Measurements from ENCODE around the gene CORO1C. TPM values are rescaled to one million over a fixed set of nuclear protein-coding genes. Genes with fewer than 3 reads are reported as not detected.

Gene CORO1C
- total and polyA plus RNA-seq, 2 donors (not counting 3 experiments of a cell fraction or from before 2014, with no cell fraction given) = 150 to 240 TPM

- Histone ChIP-seq H3K4me1 (ENCODE audit: control insufficient read depth, extremely low read depth, insufficient read depth, low read length) (peaks cover 3% of the 10 kb centered on the region), H3K9me3 (replicated peaks; ENCODE audit: control insufficient read depth, insufficient read depth, low read length) (no peaks in the 10 kb centered on the region), H3K4me3 (replicated peaks in 1 of 3; ENCODE audit: insufficient read depth in 1 of 3, low read depth in 1 of 3, low read length in 3 of 3) (no peak overlapping the region), H3K36me3 (ENCODE audit: control insufficient read depth in 2 of 2, extremely low read depth in 1 of 2, insufficient read depth in 2 of 2, low read length in 2 of 2) (peaks cover 0 to 6% of the 10 kb centered on the region in 2 experiments), H2AFZ (ENCODE audit: low read depth, low read length) (no peak overlapping the region), H3K27me3 (ENCODE audit: control insufficient read depth in 2 of 2, insufficient read depth in 2 of 2, low read length in 2 of 2) (no peaks in the 10 kb centered on the region), H3K9ac (replicated peaks; ENCODE audit: extremely low read depth, insufficient read depth, low read length) (no peak overlapping the region), H3K79me2 (ENCODE audit: control insufficient read depth, insufficient read depth, low read length) (peaks cover 94% of the 10 kb centered on the region), H3K4me2 (ENCODE audit: insufficient read depth, low read length) (no peak overlapping the region), H3K27ac (ENCODE audit: insufficient read depth, low read depth, low read length) (no peak overlapping the region), H4K20me1 (replicated peaks; ENCODE audit: control insufficient read depth, extremely low read depth, insufficient read depth, low read length) (peaks cover 5% of the 10 kb centered on the region), H3K9me1 (replicated peaks; ENCODE audit: control insufficient read depth, extremely low read depth, insufficient read depth, low read length) (peaks cover 3% of the 10 kb centered on the region)
- TF ChIP-seq POLR2A (IDR thresholded peaks at IDR 0.05; ENCODE audit: low read depth, low read length) = no peak
- no peak for TF ChIP-seq POLR2AphosphoS5 (IDR thresholded peaks at IDR 0.05; ENCODE audit: insufficient read depth, low read depth, low read length)
- no peak for TF ChIP-seq CTCF (IDR thresholded peaks at IDR 0.05; ENCODE audit: extremely low read depth in 1 of 2, insufficient read depth in 1 of 2, low read depth in 1 of 2, low read length in 2 of 2)
- no peak for TF ChIP-seq MAX (IDR thresholded peaks at IDR 0.05; ENCODE audit: insufficient read depth, insufficient read length)
- TF ChIP-seq EZH2 (IDR thresholded peaks at IDR 0.05; ENCODE audit: borderline replicate concordance, low read depth, low read length, severe bottlenecking) = no peak
- TF ChIP-seq FOS (IDR thresholded peaks at IDR 0.05; ENCODE audit: borderline replicate concordance, insufficient read depth, low read length) = no peak
- no peak for TF ChIP-seq MYC (IDR thresholded peaks at IDR 0.05; ENCODE audit: low read depth, low read length)
- no peak for TF ChIP-seq GATA2 (IDR thresholded peaks at IDR 0.05; ENCODE audit: insufficient read depth, insufficient read length, low read depth, low read length)
- no peak for TF ChIP-seq JUN (IDR thresholded peaks at IDR 0.05; ENCODE audit: borderline replicate concordance, insufficient read depth, insufficient read length, low read depth)
- dilution Hi-C loops (cut with MboI; ENCODE audit: extremely low pct_ligation_motif_present, low sequenced_read_pairs) (no loop called here), intact Hi-C loops (cut with micrococcal nuclease) (no loop called here)
- no peak for DNase-seq (ENCODE audit: low read depth, low spot score)
- POLR2A ChIA-PET = no interaction called here
- no TSS peak for BruUV-seq (replicated peaks)
- FAIRE-seq = no peak
- CTCF ChIA-PET = interaction anchor here (0.9 to 3.7 kb wide), 7 partner anchors 10 to 95 kb away, joined by 3 to 12 read pairs (median 3); no protein-coding TSS in a partner anchor
These were observed 18.5 kb downstream of the CORO1C start for GRCh38 chr12:108712925-108713203.

Measured in endothelial cell of umbilical vein (primary cell).